Transverse colon (tissue), 3 donors: ENCODE data around the gene CAMK2B.

Experiments
- EP300 ChIP-seq: sonication (generic); formaldehyde crosslinking; IDR thresholded peaks from one replicate; pipeline ENCODE4 v1.6.1; 2017; ENCODE audit warnings: antibody characterized with exemption, low read depth
- POLR2A ChIP-seq: fragments of 450-650 bp; IDR thresholded peaks from one replicate; pipeline ENCODE4 v1.6.1; 2016; ENCODE audit warnings: antibody characterized with exemption, mild to moderate bottlenecking, moderate library complexity
- TF ChIP-seq, protein P1 (sequence below), 5 experiments: fragments of 200-600 bp in 3 of 5; fragments of 450-650 bp in 2 of 5; sonication (generic) in 3 of 5; IDR thresholded peaks; 1 replicate in 2 of 5; 2 replicates in 3 of 5; pipeline ENCODE4 v1.5.1; 2016 to 2017; ENCODE audit warnings: antibody characterized with exemption in 5 of 5, inconsistent platforms in 3 of 5, mild to moderate bottlenecking in 2 of 5, moderate library complexity in 1 of 5

DNA sequence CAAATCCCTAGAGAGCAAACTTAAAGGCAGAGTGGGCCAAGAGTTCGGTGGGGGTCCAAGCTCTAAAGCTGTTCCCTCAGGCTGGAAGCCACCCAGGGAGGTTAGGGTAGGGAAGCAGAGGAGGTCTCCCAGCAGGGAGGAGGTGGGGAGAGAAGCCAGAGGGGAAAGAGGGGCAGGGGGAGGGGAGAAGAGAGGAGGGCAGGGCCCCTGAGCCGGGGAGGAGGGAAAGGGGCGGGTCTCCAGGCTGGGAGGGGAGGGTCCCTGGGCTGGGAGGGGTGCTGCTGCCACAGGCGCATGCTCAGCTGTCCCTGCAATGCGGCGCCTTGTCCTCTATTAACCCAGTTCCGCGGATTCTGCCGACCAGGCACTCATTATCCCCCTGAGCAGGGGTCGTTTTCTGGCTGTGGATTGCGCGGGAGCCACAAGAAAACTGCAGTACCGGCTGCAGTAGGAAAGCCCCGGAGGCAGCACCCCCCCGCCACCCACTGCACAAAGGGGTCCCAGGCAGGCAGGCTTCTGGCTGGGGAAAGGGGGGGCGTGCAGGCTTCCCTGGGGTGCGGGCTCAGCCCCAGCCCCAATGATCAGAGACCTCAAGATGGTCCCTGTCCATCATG is 49.3 kb downstream of the CAMK2B start:
- TF ChIP-seq, protein P1, sequence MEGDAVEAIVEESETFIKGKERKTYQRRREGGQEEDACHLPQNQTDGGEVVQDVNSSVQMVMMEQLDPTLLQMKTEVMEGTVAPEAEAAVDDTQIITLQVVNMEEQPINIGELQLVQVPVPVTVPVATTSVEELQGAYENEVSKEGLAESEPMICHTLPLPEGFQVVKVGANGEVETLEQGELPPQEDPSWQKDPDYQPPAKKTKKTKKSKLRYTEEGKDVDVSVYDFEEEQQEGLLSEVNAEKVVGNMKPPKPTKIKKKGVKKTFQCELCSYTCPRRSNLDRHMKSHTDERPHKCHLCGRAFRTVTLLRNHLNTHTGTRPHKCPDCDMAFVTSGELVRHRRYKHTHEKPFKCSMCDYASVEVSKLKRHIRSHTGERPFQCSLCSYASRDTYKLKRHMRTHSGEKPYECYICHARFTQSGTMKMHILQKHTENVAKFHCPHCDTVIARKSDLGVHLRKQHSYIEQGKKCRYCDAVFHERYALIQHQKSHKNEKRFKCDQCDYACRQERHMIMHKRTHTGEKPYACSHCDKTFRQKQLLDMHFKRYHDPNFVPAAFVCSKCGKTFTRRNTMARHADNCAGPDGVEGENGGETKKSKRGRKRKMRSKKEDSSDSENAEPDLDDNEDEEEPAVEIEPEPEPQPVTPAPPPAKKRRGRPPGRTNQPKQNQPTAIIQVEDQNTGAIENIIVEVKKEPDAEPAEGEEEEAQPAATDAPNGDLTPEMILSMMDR (IDR thresholded peaks at IDR 0.05), result no peak
- TF ChIP-seq POLR2A (no peak), EP300 (no peak)
